Anterior cingulate cortex (tissue), 58 donors: Measurements from ENCODE around the gene AIP.
"Not testable (repeated sequence)": the region's sequence is repeated elsewhere in the genome, so short reads cannot be mapped to it uniquely, and the experiment has no call there.

Source experiments
- DNase-seq, 58 donors: peaks; one replicate each; lab custom pipeline; 2025; lab: John Stamatoyannopoulos, UW

AIP gene

GRCh38 chr11:67504005-67504949, 21.5 kb downstream of the AIP start:
- peak in 6 of 58 donors; percentile 15 to 42 (median 24) for DNase-seq

DNA sequence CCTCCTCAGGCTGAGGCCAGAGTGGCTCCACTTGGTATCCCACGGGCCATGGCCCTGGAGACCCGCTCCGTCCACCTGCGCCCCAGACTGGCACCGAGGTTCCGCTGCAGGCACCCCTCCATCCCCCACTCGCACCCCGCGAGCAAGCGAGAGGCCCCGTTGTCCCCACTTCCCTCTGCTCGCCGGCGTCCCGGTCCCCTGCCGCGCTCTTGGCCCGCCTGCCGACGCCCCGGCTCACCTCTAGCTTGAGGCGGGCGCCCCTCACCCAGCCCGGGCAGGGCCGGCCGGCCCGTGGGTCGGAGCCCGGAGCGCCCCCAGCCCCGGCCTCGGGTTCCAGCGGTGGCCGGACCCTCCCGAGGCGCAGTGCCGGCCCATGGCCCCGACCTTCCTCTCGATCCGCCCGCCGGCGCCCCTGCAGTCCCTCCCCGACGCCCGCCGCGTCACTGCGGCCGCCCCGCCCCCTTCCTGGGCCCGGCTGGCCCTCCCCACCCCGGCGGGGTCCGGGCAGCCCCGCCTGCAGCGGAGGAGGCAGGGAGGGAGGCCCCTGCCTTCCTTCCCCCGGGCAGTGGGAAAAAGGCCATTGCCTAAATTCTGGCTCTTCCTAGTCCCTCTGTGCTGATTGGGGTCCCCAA, 22.2 kb downstream of the AIP start, which contains the start of gene PITPNM1:
Gene PITPNM1 (minus strand): TSS at position 414 of the 632 bp plus-strand sequence. CDS start 1,183 bp downstream, outside the sequence.
- peak in 32 of 58 donors; percentile 13 to 54 (median 32) for DNase-seq

DNA sequence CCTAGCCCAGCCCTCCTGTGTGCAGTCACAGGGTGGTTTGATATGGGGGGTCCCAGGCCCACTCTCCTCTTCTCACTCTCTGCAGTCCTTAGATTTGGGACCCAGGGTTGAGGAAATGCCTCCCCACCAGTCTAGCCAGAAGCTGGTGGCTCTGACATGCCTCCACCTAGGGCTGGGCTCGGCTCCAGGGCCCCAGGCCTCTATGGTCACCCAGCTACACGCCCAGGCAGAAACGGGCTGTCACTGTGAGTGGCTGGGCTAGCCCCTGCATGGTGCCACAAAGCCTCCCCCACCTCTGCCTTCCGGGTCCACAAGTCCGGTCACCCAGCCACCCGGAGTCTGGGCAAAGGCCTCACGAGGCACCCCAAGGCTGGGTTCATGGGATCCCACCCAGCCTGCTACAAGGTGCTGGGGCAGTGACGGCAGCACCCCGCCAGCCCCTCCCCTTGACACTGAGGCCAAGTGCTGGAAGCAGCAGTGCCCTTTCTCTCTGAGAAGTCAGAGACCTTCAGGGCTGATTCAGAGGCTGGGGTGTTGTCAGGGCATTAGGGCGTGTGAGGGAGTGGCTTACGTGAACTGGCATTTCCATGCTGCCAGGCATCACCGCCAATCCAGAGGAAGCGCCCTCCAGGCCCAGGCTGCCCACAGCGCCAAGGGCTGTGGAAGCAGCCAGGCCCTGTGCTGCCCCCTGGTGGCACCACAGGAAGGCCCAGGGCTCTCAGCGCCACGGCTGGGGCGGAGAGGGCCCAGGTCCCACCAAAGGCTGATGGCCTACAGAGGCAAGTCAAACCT, 23.0 kb downstream of the AIP start:
- DNase-seq: peak in 54 of 58 donors; percentile 23 to 85 (median 72)

- DNase-seq: no peak
These were observed 23.7 kb downstream of the AIP start for GRCh38 chr11:67506426-67507051.

DNA sequence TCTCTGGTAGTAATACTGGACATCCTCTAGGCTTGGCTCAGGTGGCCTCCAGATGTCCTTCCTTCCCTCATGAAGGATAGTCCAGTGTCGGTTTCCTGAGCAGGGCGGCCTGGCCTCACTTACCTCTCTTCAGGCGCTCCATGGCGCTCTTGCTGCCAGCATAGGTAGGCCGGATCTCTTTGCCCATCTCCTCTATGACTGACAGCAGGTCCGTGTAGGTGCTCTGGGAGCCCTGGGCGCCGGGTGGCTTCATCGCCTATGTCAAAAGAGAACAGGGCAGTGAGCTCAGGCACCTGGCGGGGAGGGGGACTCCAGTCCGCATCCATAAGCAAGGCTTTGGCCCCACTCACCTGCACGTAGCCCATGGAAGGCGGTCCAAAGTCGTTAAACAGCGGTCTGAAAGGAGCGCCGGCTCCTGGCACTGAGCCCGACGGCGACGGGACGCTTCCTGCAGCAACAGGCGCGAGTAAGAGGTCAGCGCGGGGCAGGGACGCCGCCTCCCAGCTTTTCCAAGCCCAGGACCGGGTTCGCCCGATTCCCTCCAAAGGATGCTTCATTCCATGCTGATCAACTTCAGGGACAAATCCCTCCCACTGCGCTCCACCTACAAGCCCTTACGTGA, 24.5 kb downstream of the AIP start:
- DNase-seq: peak in 3 of 58 donors; percentile 56 to 66 (median 64)

DNA sequence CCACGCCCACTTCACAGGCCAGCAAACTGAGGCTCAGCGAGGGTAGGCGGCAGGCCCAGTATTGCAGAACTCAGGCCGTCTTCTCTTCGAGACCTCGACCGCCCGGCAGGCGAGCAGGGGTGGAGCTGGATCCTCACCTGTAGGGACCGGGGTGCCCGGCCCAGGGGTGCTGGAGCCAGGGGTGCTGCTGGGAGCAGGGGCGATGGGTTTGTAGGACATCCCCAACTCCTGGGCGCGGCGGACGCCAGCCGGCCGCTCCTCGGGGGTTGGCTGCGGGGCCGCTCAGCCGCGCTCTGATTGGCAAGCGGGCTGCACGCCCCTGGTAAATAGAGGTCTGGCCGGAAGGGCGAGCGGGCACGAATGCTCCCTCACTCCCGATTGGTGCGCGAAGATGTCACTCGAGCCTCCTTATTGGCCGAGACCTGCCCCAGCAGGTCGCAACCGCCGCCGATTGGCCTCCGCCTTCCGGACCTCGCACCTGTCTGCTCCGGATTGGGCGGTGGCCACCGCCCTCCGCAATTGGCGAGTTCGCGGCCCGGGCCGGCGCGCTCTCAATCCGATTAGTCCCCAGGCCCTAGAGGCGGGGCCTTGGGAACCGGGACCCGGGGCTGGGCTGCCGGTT, 25.1 kb downstream of the AIP start, which contains the start of gene CDK2AP2:
Gene CDK2AP2 (minus strand): TSS at position 299 of the 622 bp plus-strand sequence. CDS start 80 bp downstream, at position 219.
- DNase-seq: peak; percentile 88 to 99 (median 98)

DNA sequence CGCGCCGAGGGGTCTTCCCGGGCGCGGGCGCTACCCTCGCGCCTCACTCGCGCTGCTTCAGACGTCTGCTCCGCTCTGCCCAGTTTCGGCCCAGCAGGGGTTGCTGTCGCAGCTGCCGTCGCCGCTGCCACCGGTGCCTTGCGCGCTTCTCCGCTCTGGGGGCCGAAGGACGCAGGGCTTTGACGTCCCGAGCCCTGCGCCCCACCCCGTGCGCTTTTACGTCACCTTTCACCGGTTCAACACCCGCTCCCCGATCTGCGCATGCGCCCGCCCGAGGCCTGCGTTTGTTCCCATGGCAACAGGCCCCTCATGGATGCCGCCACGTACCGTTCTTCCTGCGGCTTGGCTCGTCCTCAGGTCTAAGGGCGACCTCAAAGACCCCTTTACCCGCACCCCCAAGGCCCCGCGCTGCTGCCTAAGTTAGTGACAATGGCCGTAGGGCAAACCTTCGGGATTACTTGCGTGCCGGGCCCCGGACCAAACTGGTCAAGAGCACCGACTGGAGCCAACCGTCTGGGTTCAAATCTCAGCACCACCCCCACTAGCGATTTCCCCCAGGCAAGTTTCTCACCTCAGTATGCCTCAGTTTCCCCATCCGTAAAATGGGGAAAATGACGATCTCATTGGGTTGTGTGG, 25.8 kb downstream of the AIP start:
- peak; percentile 68 to 99 (median 95) for DNase-seq

- DNase-seq: no peak
These were observed 27.2 kb downstream of the AIP start for GRCh38 chr11:67510023-67510345.

- DNase-seq: not testable (repeated sequence)
These were observed 28.7 kb downstream of the AIP start for GRCh38 chr11:67511558-67511957.

DNA sequence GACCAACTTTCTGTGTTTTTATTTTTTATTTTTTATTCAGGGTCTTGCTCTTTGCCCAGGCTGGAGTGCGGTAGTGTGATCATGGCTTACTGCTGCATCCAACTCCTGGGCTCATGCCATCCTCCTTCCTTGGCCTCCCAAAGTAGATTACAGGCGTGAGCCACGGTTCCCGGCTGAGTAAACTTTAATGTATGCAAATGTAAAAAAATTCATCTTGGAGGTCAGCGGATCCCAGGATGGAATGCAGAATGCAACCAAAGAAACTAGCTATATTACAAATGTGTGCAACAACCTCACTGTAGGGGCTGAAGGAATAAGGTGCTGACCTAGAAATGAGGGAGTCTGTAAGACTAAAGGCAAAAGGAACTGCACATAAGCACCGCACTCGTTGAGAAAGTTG, 31.3 kb downstream of the AIP start:
- no peak for DNase-seq

GRCh38 chr11:67516806-67517205, 34.0 kb downstream of the AIP start:
- no peak for DNase-seq

DNA sequence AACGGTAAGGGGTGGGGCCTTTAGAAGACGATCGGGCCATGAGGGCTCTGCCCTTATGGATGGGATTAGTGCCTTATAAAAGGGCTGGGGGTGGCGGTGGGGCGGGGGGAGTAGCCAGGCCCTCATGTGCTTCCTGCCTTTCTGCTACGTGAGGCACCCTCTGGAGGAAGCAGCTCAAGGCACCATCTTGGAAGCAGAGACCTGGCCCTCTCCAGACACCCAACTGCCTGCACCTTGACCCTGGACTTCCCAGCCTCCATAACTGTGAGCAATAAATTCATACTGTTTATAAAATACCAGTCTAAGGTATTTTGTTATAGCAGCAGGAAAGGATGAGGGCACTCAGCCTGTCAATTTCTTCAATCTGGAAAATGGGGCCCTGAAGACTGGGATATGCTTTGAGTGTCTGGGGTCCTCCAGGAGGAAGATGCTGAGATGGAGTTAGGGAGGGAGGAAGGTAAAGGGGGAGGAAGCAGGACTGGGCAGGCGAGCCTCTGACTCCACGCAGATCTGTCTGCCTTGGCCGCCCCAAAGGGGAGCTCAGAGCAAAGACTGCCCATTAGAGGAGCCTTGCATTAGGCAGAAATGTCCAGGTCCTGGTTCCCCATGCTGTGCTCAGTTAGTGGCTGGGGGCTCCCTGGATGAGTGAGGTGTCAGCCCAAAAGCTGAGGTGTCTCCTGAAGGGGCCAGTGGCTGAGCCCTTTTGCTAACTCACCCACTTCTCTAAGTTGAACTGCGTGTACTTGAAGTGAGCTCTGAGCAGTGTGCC, 35.1 kb downstream of the AIP start:
- no peak for DNase-seq

DNA sequence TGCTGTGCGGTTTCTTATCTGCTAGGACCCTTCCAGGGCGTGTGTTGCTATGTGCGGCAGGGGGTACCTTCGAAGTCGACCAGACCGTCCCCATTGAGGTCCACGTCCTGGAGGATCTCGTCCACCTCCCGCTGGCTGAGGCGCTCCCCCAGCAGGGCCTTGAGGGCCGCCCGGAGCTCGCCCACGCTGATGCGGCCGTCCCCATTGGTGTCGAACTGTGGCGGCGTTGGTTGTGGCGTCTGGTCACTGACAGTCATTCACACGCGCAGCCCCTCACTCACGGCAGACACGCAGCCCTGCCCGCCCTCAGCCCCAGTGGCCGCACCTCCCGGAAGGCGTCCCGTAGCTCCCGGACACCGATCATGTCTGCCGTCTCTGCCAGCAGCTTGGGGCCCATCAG, 36.9 kb downstream of the AIP start:
- DNase-seq: no peak

- no peak for DNase-seq
These were observed 38.3 kb downstream of the AIP start for GRCh38 chr11:67520856-67521824.

DNA sequence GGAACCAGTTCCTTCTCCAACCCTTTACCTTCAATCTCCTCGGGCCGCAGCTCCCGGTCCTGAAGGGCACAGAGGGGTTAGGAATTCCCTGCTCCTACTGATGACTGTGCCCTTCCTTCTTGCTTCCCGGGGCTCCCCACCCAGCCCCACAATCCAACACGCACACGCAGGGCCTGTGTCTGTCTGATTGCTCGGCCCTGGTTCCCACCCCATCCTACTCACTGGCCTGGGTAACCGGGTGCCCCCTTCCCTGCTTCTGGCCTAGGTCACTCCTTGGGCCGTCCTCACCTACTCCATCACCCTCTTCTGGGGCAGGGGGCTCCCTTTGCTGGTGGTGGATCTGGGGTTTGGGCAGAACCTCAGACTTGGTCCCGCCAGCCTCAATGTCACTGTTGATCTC, 39.1 kb downstream of the AIP start:
- no peak for DNase-seq

GRCh38 chr11:67522338-67522737, 39.5 kb downstream of the AIP start:
- DNase-seq: no peak
